GM23338 (cell line): Measurements from ENCODE around the gene DUSP8. TPM values are rescaled to one million over a fixed set of nuclear protein-coding genes. Genes with fewer than 3 reads are reported as not detected.

ENCODE experiments used
- ATAC-seq: fragments of 200-7000 bp; cut with Tn5 transposase; 3 replicates; pipeline ENCODE4 v1.9.1; 2020
- DNase-seq: peaks from one replicate; pipeline ENCODE4 v3.0.0-alpha.2; 2015; ENCODE audit warnings: low spot score
- H2AFZ ChIP-seq: fragments of 200-600 bp; sonication (generic); 2 replicates; pipeline ENCODE4 v1.8.0; 2016; ENCODE audit warnings: antibody characterized with exemption, mild to moderate bottlenecking, moderate library complexity
- H3F3A ChIP-seq: fragments of 200-600 bp; sonication (generic); replicated peaks from 2 replicates; pipeline ENCODE4 v1.8.0; 2017; ENCODE audit warnings: antibody characterized with exemption, mixed run types, low read depth
- H3K27ac ChIP-seq: fragments of 200-600 bp; sonication (generic); 2 replicates; pipeline ENCODE4 v1.6.1; 2016; ENCODE audit warnings: low read depth
- H3K27me3 ChIP-seq: fragments of 200-600 bp; sonication (generic); 2 replicates; pipeline ENCODE4 v1.8.0; 2016; ENCODE audit warnings: mild to moderate bottlenecking, mixed run types, moderate library complexity; ENCODE audit not compliant: insufficient read depth
- H3K36me3 ChIP-seq: fragments of 200-600 bp; sonication (generic); 2 replicates; pipeline ENCODE4 v1.8.0; 2016; ENCODE audit warnings: mild to moderate bottlenecking; ENCODE audit not compliant: insufficient read depth
- H3K4me1 ChIP-seq: fragments of 200-600 bp; sonication (generic); 2 replicates; pipeline ENCODE4 v1.8.0; 2016; ENCODE audit warnings: mild to moderate bottlenecking, moderate library complexity; ENCODE audit not compliant: insufficient read depth
- H3K4me2 ChIP-seq: fragments of 200-600 bp; sonication (generic); 2 replicates; pipeline ENCODE4 v1.7.1; 2017; ENCODE audit warnings: mixed run types
- H3K4me3 ChIP-seq: fragments of 200-600 bp; sonication (generic); 2 replicates; pipeline ENCODE4 v1.6.1; 2016; ENCODE audit warnings: mixed run types
- H3K79me2 ChIP-seq: fragments of 200-600 bp; sonication (generic); replicated peaks from 2 replicates; pipeline ENCODE4 v1.8.0; 2017; ENCODE audit warnings: mild to moderate bottlenecking; ENCODE audit not compliant: insufficient read depth
- H3K9me2 ChIP-seq: fragments of 200-600 bp; sonication (generic); 2 replicates; pipeline ENCODE4 v1.8.0; 2017; ENCODE audit not compliant: insufficient read depth
- H4K20me1 ChIP-seq: fragments of 200-600 bp; sonication (generic); replicated peaks from 2 replicates; pipeline ENCODE4 v1.8.0; 2017; ENCODE audit warnings: mild to moderate bottlenecking; ENCODE audit not compliant: insufficient read depth
- H3K27ac Mint-ChIP-seq: 2 replicates; pipeline ENCODE4 v1.8.0; 2020; ENCODE audit warnings: inconsistent platforms, mild to moderate bottlenecking, moderate library complexity, mixed read lengths
- H3K27me3 Mint-ChIP-seq: 3 replicates; pipeline ENCODE4 v1.8.0; 2022; ENCODE audit warnings: low read depth, mild to moderate bottlenecking, moderate library complexity, mixed read lengths, inconsistent platforms; ENCODE audit not compliant: insufficient read depth, poor library complexity
- H3K36me3 Mint-ChIP-seq: 3 replicates; pipeline ENCODE4 v1.8.0; 2021; ENCODE audit warnings: low read depth, mild to moderate bottlenecking, inconsistent platforms, moderate library complexity, mixed read lengths
- H3K4me1 Mint-ChIP-seq: 3 replicates; pipeline ENCODE4 v1.8.0; 2020; ENCODE audit warnings: mild to moderate bottlenecking, inconsistent platforms, mixed read lengths
- H3K4me3 Mint-ChIP-seq: 3 replicates; pipeline ENCODE4 v1.8.0; 2021; ENCODE audit warnings: moderate library complexity, mild to moderate bottlenecking, inconsistent platforms, mixed read lengths
- H3K9me3 Mint-ChIP-seq: 3 replicates; pipeline ENCODE4 v1.8.0; 2020; ENCODE audit warnings: moderate library complexity, mild to moderate bottlenecking, inconsistent platforms, mixed read lengths
- CREB1 ChIP-seq: fragments of 250-450 bp; sonication (Bioruptor Pico); IDR thresholded peaks from 2 replicates; pipeline ENCODE4 v1.5.0; 2020; ENCODE audit warnings: low read depth, mild to moderate bottlenecking, moderate library complexity
- EZH2 ChIP-seq: fragments of 200-600 bp; sonication (generic); IDR thresholded peaks from one replicate; pipeline ENCODE4 v1.8.0; 2017; ENCODE audit warnings: antibody characterized with exemption, mild to moderate bottlenecking, low read depth; ENCODE audit not compliant: unreplicated experiment
- EZH2phosphoT487 ChIP-seq: fragments of 200-600 bp; sonication (generic); IDR thresholded peaks from one replicate; pipeline ENCODE4 v1.8.1; 2018; ENCODE audit warnings: antibody characterized with exemption; ENCODE audit not compliant: unreplicated experiment
- JUNB ChIP-seq: IDR thresholded peaks from one replicate; pipeline ENCODE4 v1.6.1; 2016; ENCODE audit warnings: antibody characterized with exemption; ENCODE audit not compliant: unreplicated experiment
- NANOG ChIP-seq: IDR thresholded peaks from 2 replicates; pipeline ENCODE4 v1.6.1; 2016; ENCODE audit warnings: antibody characterized with exemption, borderline replicate concordance
- POLR2AphosphoS5 ChIP-seq: IDR thresholded peaks from 2 replicates; pipeline ENCODE4 v1.6.1; 2016; ENCODE audit warnings: antibody characterized with exemption, low read depth
- STAT1 ChIP-seq: IDR thresholded peaks from one replicate; pipeline ENCODE4 v1.6.1; 2016; ENCODE audit warnings: antibody characterized with exemption; ENCODE audit not compliant: unreplicated experiment
- ZNF114 ChIP-seq: fragments of 250-450 bp; sonication (Bioruptor Pico); IDR thresholded peaks from 2 replicates; pipeline ENCODE4 v1.5.0; 2020; ENCODE audit warnings: mild to moderate bottlenecking, moderate library complexity
- polyA plus RNA-seq: library from polyadenylated mRNA; unstranded; fragments of >200 nt; fragmentation: Nextera tagmentation; extraction: Ambion mirVana; gene quantifications from 2 replicates; pipeline ENCODE4 v1.2.1, GENCODE V29; 2016
- total RNA-seq: library from RNA; depleted of rRNA; stranded (reverse); fragments of >200 nt; shearing (Covaris generic); gene quantifications from 2 replicates; pipeline ENCODE4 v1.2.3, GENCODE V29; 2014
- TF ChIP-seq, protein P1 (sequence below): IDR thresholded peaks from 2 replicates; pipeline ENCODE4 v1.6.1; 2016; ENCODE audit warnings: antibody characterized with exemption
- TF ChIP-seq, protein P2 (sequence below), 2 experiments: fragments of 200-600 bp in 1 of 2; sonication (generic) in 1 of 2; conservative IDR thresholded peaks; 2 replicates each; pipeline versions ENCODE4 v1.5.1 to v1.6.1; 2016 to 2017; ENCODE audit warnings: antibody characterized with exemption in 2 of 2, low read depth in 2 of 2, mild to moderate bottlenecking in 2 of 2, moderate library complexity in 1 of 2
- TF ChIP-seq, protein P3 (sequence below): IDR thresholded peaks from one replicate; pipeline ENCODE4 v1.6.1; 2018; ENCODE audit warnings: antibody characterized with exemption; ENCODE audit not compliant: unreplicated experiment
- TF ChIP-seq, protein P4 (sequence below): fragments of 250-450 bp; sonication (Bioruptor Pico); IDR thresholded peaks from 2 replicates; pipeline ENCODE4 v1.5.0; 2020; ENCODE audit warnings: mild to moderate bottlenecking, moderate library complexity

Gene DUSP8
- total and polyA plus RNA-seq, 2 experiments from 2014 or later: 1.1 TPM

DNA sequence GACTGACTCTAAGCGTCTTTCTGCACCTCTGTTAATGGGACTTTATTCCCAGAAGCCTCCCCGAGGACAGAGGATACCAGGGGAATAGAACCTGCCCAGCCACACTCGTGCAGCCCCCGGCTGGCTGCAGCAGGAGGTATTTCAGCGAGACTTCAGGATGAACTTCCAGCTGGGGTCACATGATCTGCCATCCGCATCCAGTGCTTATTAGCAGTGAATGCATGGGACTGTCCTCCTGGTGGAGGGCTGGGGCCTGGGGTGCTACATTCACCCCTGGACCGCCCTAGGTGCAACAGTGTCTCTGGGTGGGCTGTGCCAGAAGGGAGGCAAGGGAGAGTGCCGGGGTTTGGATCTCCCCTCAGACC is 1.6 kb downstream of the DUSP8 start (continued):
- TF ChIP-seq, protein P1, sequence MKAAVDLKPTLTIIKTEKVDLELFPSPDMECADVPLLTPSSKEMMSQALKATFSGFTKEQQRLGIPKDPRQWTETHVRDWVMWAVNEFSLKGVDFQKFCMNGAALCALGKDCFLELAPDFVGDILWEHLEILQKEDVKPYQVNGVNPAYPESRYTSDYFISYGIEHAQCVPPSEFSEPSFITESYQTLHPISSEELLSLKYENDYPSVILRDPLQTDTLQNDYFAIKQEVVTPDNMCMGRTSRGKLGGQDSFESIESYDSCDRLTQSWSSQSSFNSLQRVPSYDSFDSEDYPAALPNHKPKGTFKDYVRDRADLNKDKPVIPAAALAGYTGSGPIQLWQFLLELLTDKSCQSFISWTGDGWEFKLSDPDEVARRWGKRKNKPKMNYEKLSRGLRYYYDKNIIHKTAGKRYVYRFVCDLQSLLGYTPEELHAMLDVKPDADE: no peak
- TF ChIP-seq EZH2: no peak
- no peak for TF ChIP-seq NANOG
- TF ChIP-seq, protein P2, sequence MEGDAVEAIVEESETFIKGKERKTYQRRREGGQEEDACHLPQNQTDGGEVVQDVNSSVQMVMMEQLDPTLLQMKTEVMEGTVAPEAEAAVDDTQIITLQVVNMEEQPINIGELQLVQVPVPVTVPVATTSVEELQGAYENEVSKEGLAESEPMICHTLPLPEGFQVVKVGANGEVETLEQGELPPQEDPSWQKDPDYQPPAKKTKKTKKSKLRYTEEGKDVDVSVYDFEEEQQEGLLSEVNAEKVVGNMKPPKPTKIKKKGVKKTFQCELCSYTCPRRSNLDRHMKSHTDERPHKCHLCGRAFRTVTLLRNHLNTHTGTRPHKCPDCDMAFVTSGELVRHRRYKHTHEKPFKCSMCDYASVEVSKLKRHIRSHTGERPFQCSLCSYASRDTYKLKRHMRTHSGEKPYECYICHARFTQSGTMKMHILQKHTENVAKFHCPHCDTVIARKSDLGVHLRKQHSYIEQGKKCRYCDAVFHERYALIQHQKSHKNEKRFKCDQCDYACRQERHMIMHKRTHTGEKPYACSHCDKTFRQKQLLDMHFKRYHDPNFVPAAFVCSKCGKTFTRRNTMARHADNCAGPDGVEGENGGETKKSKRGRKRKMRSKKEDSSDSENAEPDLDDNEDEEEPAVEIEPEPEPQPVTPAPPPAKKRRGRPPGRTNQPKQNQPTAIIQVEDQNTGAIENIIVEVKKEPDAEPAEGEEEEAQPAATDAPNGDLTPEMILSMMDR (conservative IDR thresholded peaks at IDR 0.05; ENCODE audit: low read depth in 2 of 2): no peak
- no peak for TF ChIP-seq CREB1 (CRISPR knock-in tag)

DNA sequence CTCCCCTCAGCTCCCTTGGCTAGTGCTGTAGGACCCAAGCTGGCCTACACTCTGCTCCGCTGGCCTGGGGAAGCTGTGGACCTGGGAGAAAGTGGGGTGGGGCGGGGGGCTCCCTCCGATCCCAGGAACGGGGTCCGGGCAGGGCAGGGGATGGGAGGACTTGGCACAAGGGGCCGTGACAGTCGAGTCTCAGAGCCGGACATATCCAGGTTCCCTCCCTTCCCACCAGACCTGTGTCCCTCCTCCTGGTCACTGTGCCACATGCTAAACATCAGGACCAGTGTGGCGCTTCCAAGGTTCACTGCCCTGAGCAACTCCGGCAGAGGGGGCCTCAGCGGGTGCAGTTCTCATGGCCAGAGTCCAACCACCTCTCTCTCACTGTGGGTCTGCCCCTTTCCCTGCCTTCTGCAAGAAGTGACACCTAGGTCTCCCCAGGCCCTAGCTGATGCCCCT is 2.0 kb downstream of the DUSP8 start:
- no peaks in the 10 kb centered on the region for H3K9me2 ChIP-seq
- H3K4me3 Mint-ChIP-seq: no peak overlapping the region
- H3K79me2 ChIP-seq: no peaks in the 10 kb centered on the region
- H3K4me1 ChIP-seq: peaks cover 32% of the 10 kb centered on the region
- H3K36me3 Mint-ChIP-seq: no peaks in the 10 kb centered on the region
- peaks cover 41% of the 10 kb centered on the region for H3K27me3 Mint-ChIP-seq
- no peaks in the 10 kb centered on the region for H3K9me3 Mint-ChIP-seq
- DNase-seq (no peak), ATAC-seq (no peak)
- no peak overlapping the region; the same call in 1 of the 2 replicates for H3K4me3 ChIP-seq
- no peak overlapping the region for H3K27ac Mint-ChIP-seq
- H3K27me3 ChIP-seq: peaks cover 52% of the 10 kb centered on the region
- peaks cover 7% of the 10 kb centered on the region; the same call in 1 of the 2 replicates for H3F3A ChIP-seq
- no peaks in the 10 kb centered on the region for H4K20me1 ChIP-seq
- no peak overlapping the region for H3K4me2 ChIP-seq
- no peaks in the 10 kb centered on the region for H3K36me3 ChIP-seq
- H3K4me1 Mint-ChIP-seq: peaks cover 21% of the 10 kb centered on the region
- H2AFZ ChIP-seq: no peak overlapping the region
- H3K27ac ChIP-seq: no peak overlapping the region
- no peak for TF ChIP-seq EZH2phosphoT487
- no peak for TF ChIP-seq NANOG
- TF ChIP-seq, protein P3, sequence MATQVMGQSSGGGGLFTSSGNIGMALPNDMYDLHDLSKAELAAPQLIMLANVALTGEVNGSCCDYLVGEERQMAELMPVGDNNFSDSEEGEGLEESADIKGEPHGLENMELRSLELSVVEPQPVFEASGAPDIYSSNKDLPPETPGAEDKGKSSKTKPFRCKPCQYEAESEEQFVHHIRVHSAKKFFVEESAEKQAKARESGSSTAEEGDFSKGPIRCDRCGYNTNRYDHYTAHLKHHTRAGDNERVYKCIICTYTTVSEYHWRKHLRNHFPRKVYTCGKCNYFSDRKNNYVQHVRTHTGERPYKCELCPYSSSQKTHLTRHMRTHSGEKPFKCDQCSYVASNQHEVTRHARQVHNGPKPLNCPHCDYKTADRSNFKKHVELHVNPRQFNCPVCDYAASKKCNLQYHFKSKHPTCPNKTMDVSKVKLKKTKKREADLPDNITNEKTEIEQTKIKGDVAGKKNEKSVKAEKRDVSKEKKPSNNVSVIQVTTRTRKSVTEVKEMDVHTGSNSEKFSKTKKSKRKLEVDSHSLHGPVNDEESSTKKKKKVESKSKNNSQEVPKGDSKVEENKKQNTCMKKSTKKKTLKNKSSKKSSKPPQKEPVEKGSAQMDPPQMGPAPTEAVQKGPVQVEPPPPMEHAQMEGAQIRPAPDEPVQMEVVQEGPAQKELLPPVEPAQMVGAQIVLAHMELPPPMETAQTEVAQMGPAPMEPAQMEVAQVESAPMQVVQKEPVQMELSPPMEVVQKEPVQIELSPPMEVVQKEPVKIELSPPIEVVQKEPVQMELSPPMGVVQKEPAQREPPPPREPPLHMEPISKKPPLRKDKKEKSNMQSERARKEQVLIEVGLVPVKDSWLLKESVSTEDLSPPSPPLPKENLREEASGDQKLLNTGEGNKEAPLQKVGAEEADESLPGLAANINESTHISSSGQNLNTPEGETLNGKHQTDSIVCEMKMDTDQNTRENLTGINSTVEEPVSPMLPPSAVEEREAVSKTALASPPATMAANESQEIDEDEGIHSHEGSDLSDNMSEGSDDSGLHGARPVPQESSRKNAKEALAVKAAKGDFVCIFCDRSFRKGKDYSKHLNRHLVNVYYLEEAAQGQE: no peak
- no peak for TF ChIP-seq POLR2AphosphoS5
- TF ChIP-seq EZH2: no peak
- no peak for TF ChIP-seq JUNB
- no peak for TF ChIP-seq STAT1
- TF ChIP-seq ZNF114: no peak
- TF ChIP-seq, protein P4, sequence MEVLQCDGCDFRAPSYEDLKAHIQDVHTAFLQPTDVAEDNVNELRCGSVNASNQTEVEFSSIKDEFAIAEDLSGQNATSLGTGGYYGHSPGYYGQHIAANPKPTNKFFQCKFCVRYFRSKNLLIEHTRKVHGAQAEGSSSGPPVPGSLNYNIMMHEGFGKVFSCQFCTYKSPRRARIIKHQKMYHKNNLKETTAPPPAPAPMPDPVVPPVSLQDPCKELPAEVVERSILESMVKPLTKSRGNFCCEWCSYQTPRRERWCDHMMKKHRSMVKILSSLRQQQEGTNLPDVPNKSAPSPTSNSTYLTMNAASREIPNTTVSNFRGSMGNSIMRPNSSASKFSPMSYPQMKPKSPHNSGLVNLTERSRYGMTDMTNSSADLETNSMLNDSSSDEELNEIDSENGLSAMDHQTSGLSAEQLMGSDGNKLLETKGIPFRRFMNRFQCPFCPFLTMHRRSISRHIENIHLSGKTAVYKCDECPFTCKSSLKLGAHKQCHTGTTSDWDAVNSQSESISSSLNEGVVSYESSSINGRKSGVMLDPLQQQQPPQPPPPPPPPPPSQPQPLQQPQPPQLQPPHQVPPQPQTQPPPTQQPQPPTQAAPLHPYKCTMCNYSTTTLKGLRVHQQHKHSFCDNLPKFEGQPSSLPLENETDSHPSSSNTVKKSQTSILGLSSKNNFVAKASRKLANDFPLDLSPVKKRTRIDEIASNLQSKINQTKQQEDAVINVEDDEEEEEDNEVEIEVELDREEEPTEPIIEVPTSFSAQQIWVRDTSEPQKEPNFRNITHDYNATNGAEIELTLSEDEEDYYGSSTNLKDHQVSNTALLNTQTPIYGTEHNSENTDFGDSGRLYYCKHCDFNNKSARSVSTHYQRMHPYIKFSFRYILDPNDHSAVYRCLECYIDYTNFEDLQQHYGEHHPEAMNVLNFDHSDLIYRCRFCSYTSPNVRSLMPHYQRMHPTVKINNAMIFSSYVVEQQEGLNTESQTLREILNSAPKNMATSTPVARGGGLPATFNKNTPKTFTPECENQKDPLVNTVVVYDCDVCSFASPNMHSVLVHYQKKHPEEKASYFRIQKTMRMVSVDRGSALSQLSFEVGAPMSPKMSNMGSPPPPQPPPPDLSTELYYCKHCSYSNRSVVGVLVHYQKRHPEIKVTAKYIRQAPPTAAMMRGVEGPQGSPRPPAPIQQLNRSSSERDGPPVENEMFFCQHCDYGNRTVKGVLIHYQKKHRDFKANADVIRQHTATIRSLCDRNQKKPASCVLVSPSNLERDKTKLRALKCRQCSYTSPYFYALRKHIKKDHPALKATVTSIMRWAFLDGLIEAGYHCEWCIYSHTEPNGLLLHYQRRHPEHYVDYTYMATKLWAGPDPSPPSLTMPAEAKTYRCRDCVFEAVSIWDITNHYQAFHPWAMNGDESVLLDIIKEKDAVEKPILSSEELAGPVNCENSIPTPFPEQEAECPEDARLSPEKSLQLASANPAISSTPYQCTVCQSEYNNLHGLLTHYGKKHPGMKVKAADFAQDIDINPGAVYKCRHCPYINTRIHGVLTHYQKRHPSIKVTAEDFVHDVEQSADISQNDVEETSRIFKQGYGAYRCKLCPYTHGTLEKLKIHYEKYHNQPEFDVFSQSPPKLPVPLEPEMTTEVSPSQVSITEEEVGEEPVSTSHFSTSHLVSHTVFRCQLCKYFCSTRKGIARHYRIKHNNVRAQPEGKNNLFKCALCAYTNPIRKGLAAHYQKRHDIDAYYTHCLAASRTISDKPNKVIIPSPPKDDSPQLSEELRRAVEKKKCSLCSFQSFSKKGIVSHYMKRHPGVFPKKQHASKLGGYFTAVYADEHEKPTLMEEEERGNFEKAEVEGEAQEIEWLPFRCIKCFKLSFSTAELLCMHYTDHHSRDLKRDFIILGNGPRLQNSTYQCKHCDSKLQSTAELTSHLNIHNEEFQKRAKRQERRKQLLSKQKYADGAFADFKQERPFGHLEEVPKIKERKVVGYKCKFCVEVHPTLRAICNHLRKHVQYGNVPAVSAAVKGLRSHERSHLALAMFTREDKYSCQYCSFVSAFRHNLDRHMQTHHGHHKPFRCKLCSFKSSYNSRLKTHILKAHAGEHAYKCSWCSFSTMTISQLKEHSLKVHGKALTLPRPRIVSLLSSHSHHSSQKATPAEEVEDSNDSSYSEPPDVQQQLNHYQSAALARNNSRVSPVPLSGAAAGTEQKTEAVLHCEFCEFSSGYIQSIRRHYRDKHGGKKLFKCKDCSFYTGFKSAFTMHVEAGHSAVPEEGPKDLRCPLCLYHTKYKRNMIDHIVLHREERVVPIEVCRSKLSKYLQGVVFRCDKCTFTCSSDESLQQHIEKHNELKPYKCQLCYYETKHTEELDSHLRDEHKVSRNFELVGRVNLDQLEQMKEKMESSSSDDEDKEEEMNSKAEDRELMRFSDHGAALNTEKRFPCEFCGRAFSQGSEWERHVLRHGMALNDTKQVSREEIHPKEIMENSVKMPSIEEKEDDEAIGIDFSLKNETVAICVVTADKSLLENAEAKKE (CRISPR knock-in tag): no peak
